GM12874 (cell line): Measurements from ENCODE around the gene ANAPC4.

Experiments used
- CTCF ChIP-seq: IDR thresholded peaks from 2 replicates; pipeline ENCODE4 v1.5.1; 2011; ENCODE audit warnings: low read depth, mild to moderate bottlenecking, control low read depth, low read length, moderate library complexity; ENCODE audit not compliant: insufficient read depth

ANAPC4 gene

GRCh38 chr4:25441519-25442117 is 64.6 kb downstream of the ANAPC4 start:
- peak; percentile 55 for TF ChIP-seq CTCF

GRCh38 chr4:25442863-25443307 is 65.8 kb downstream of the ANAPC4 start:
- TF ChIP-seq CTCF: no peak

- TF ChIP-seq CTCF: no peak
Measured at GRCh38 chr4:25443851-25444250, 66.8 kb downstream of the ANAPC4 start.

- no peak for TF ChIP-seq CTCF
Measured at GRCh38 chr4:25446611-25447010, 69.5 kb downstream of the ANAPC4 start.

GRCh38 chr4:25448379-25449109 is 71.5 kb downstream of the ANAPC4 start:
- TF ChIP-seq CTCF: no peak

- TF ChIP-seq CTCF: no peak
Measured at GRCh38 chr4:25449270-25449669, 72.2 kb downstream of the ANAPC4 start.

GRCh38 chr4:25449688-25450087 is 72.6 kb downstream of the ANAPC4 start:
- TF ChIP-seq CTCF: no peak
